ENCODE data around the gene SRPK2.

- TF ChIP-seq BHLHE40 (IDR thresholded peaks at IDR 0.05; ENCODE audit: borderline replicate concordance) (no peak), SUZ12 (IDR thresholded peaks at IDR 0.05) (no peak), FOXM1 (IDR thresholded peaks at IDR 0.05; ENCODE audit: borderline replicate concordance) (no peak), TARDBP (IDR thresholded peaks at IDR 0.05) (no peak), SP1 (IDR thresholded peaks at IDR 0.05) (no peak), LEF1 (IDR thresholded peaks at IDR 0.05; ENCODE audit: borderline replicate concordance) (no peak), ARNT (IDR thresholded peaks at IDR 0.05) (no peak), FOXA1 (IDR thresholded peaks at IDR 0.05) (no peak), ZNF384 (IDR thresholded peaks at IDR 0.05) (no peak), ELF4 (IDR thresholded peaks at IDR 0.05) (no peak), FOXK2 (IDR thresholded peaks at IDR 0.05) (no peak)
Measured at GRCh38 chr7:105408791-105409410, 20.2 kb upstream of the SRPK2 start.

Measured in HEK293T (cell line).